ENCODE measurements around the gene NEUROG2. TPM values are rescaled to one million over a fixed set of nuclear protein-coding genes. Genes with fewer than 3 reads are reported as not detected.
A peak's percentile ranks its signal among the peaks of the same experiment; 100 is the strongest.

NEUROG2 gene
- total RNA-seq, 1 donor from 2014 or later: not detected

DNA sequence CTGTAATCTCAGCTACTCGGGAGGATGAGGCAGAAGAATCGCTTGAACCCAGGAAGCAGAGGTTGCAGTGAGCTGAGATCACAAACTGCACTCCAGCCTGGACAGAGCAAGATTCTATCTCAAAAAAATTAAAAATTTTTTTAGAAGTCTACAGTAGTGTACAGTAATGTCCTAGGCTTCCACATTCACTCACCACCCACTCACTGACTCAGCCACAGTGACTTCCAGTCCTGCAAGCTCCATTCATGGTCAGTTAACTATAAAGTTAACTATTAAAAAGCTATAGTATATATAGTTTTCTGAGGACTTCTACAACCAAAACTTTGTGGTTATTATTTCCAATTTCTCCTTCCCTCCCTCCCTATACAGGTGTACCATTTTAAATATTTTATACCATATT is 34.7 kb upstream of the NEUROG2 start:
- H3K4me1 ChIP-seq (ENCODE audit: control insufficient read depth in 3 of 3, insufficient read depth in 3 of 3, low read length in 3 of 3): no peaks in the 10 kb centered on the region
- peaks cover 0 to 3% (median 0%) of the 10 kb centered on the region in 3 donors for H3K36me3 ChIP-seq (ENCODE audit: control insufficient read depth in 3 of 3, insufficient read depth in 3 of 3, low read length in 3 of 3)
- no peaks in the 10 kb centered on the region for H3K27me3 ChIP-seq (ENCODE audit: control insufficient read depth in 3 of 3, insufficient read depth in 3 of 3, low read length in 3 of 3)
- no peak overlapping the region for H3K9ac ChIP-seq (ENCODE audit: low read depth in 1 of 3, low read length in 3 of 3)
- H3K9me3 ChIP-seq (ENCODE audit: control insufficient read depth in 3 of 3, low read length in 3 of 3): no peaks in the 10 kb centered on the region
- no peak overlapping the region for H3K27ac ChIP-seq (ENCODE audit: low read depth, low read length)
- H3K4me3 ChIP-seq (ENCODE audit: low read length in 3 of 3): no peak overlapping the region

DNA sequence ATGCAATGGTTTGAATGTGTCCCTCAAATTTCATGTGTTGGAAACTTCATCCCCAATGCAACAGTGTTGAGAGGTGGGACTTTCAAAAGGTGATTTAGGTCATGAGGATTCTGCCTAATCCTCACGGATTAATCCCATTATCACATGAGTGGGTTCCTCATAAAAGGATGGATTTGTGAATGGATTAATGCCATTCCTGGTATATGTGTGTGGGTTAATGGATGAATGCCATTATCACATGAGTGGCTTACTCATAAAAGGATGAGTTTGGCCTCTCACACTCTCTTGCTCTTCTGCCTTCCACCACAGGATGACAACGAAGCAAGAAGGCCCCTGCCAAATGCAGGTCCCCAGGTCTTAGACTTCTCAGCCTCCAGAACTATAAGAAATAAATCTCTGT is 30.5 kb upstream of the NEUROG2 start:
- H3K9ac ChIP-seq (ENCODE audit: low read depth in 1 of 3, low read length in 3 of 3): no peak overlapping the region
- H3K4me3 ChIP-seq (ENCODE audit: low read length in 3 of 3): no peak overlapping the region
- H3K9me3 ChIP-seq (ENCODE audit: control insufficient read depth in 3 of 3, low read length in 3 of 3): no peaks in the 10 kb centered on the region
- H3K4me1 ChIP-seq (ENCODE audit: control insufficient read depth in 3 of 3, insufficient read depth in 3 of 3, low read length in 3 of 3): no peaks in the 10 kb centered on the region
- H3K27ac ChIP-seq (ENCODE audit: low read depth, low read length): no peak overlapping the region
- H3K36me3 ChIP-seq (ENCODE audit: control insufficient read depth in 3 of 3, insufficient read depth in 3 of 3, low read length in 3 of 3): peaks cover 0 to 3% (median 0%) of the 10 kb centered on the region in 3 donors
- H3K27me3 ChIP-seq (ENCODE audit: control insufficient read depth in 3 of 3, insufficient read depth in 3 of 3, low read length in 3 of 3): no peaks in the 10 kb centered on the region

DNA sequence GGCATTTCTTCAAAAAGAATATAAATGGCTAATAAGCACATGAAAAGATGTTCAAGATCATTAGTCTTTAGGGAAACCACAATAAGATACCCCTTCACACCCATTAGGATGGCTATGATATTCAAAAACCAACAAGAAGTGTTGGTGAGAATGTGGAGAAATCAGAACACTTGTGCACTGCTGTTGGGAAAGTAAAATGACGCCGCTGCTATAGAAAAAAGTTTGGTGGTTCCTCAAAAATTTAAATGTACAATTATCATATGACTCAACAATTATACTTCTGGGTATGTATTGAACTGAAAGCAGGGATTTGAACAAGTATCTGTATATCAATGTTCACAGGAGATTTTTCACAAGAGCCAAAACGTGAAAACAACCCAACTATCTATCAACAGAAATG is 29.4 kb upstream of the NEUROG2 start:
- Histone ChIP-seq H3K27me3 (ENCODE audit: control insufficient read depth in 3 of 3, insufficient read depth in 3 of 3, low read length in 3 of 3) (no peaks in the 10 kb centered on the region), H3K27ac (ENCODE audit: low read depth, low read length) (no peak overlapping the region), H3K36me3 (ENCODE audit: control insufficient read depth in 3 of 3, insufficient read depth in 3 of 3, low read length in 3 of 3) (peaks cover 0 to 3% (median 0%) of the 10 kb centered on the region in 3 donors), H3K9me3 (ENCODE audit: control insufficient read depth in 3 of 3, low read length in 3 of 3) (no peaks in the 10 kb centered on the region), H3K4me3 (ENCODE audit: low read length in 3 of 3) (no peak overlapping the region), H3K4me1 (ENCODE audit: control insufficient read depth in 3 of 3, insufficient read depth in 3 of 3, low read length in 3 of 3) (no peaks in the 10 kb centered on the region), H3K9ac (ENCODE audit: low read depth in 1 of 3, low read length in 3 of 3) (no peak overlapping the region)

DNA sequence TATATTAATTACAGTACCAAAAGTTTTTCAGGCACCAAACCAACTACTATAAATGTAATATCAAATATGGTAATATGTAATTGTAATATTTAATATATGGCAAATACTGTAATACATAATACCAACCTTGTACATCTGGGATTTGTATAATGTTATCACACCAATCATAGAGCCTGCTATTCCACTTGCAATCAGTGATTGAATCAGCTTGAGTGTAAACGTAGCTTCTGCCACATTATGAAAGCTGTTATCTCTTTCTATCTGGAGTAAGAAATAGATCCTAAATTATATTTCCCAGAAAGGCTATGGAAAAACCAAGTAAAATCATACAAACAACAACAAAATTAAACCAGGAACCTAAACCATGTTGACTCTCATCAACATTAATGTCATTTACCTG is 24.7 kb upstream of the NEUROG2 start:
- Histone ChIP-seq H3K4me1 (ENCODE audit: control insufficient read depth in 3 of 3, insufficient read depth in 3 of 3, low read length in 3 of 3) (no peaks in the 10 kb centered on the region), H3K9ac (ENCODE audit: low read depth in 1 of 3, low read length in 3 of 3) (no peak overlapping the region), H3K9me3 (ENCODE audit: control insufficient read depth in 3 of 3, low read length in 3 of 3) (no peaks in the 10 kb centered on the region), H3K36me3 (ENCODE audit: control insufficient read depth in 3 of 3, insufficient read depth in 3 of 3, low read length in 3 of 3) (no peaks in the 10 kb centered on the region), H3K27me3 (ENCODE audit: control insufficient read depth in 3 of 3, insufficient read depth in 3 of 3, low read length in 3 of 3) (no peaks in the 10 kb centered on the region), H3K4me3 (ENCODE audit: low read length in 3 of 3) (no peak overlapping the region), H3K27ac (ENCODE audit: low read depth, low read length) (no peak overlapping the region)

DNA sequence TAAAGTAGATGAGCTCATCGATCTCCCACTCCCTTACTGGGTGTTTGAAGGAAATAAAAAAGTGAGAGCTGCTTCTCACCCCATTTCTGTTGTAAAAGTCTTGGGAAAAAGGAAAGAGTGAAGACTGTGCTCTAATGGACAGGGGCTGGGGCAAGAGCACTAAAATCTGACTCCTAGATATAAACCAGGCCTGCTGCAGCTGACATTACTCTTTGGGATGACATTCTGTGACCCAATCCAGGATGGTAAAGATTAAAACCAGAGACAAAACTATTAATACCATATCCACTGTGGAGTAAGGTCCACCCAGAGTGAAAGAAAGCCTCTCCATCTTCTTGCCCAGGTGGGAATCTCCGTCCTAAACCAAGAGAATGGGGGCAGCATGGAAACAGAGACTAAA is 20.1 kb upstream of the NEUROG2 start:
- no peaks in the 10 kb centered on the region for H3K9me3 ChIP-seq (ENCODE audit: control insufficient read depth in 3 of 3, low read length in 3 of 3)
- no peak overlapping the region for H3K4me3 ChIP-seq (ENCODE audit: low read length in 3 of 3)
- peaks cover 0 to 3% (median 0%) of the 10 kb centered on the region in 3 donors for H3K27me3 ChIP-seq (ENCODE audit: control insufficient read depth in 3 of 3, insufficient read depth in 3 of 3, low read length in 3 of 3)
- H3K9ac ChIP-seq (ENCODE audit: low read depth in 1 of 3, low read length in 3 of 3): no peak overlapping the region
- no peaks in the 10 kb centered on the region for H3K36me3 ChIP-seq (ENCODE audit: control insufficient read depth in 3 of 3, insufficient read depth in 3 of 3, low read length in 3 of 3)
- H3K27ac ChIP-seq (ENCODE audit: low read depth, low read length): no peak overlapping the region
- no peaks in the 10 kb centered on the region for H3K4me1 ChIP-seq (ENCODE audit: control insufficient read depth in 3 of 3, insufficient read depth in 3 of 3, low read length in 3 of 3)

DNA sequence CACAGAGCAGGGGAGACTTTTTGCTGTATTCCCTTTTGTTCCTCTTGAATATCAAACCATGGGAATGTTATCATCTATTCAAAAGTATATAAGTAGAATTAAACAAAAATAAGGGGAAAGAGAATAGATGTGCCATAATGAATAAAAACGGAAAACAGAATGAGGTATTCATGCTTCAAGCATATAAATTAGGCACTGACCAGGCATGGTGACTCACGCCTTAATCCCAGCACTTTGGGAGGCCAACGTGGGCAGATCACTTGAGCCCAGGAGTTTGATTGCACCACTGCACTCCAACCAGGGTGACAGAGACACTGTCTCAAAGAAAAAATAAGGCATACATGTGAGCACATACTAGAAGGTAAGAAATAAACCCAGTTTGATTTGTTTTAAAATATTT is 16.3 kb upstream of the NEUROG2 start:
- Histone ChIP-seq H3K27me3 (ENCODE audit: control insufficient read depth in 3 of 3, insufficient read depth in 3 of 3, low read length in 3 of 3) (peaks cover 0 to 6% (median 3%) of the 10 kb centered on the region in 3 donors), H3K9ac (ENCODE audit: low read depth in 1 of 3, low read length in 3 of 3) (no peak overlapping the region), H3K4me1 (ENCODE audit: control insufficient read depth in 3 of 3, insufficient read depth in 3 of 3, low read length in 3 of 3) (no peaks in the 10 kb centered on the region), H3K27ac (ENCODE audit: low read depth, low read length) (no peak overlapping the region), H3K9me3 (ENCODE audit: control insufficient read depth in 3 of 3, low read length in 3 of 3) (no peaks in the 10 kb centered on the region), H3K36me3 (ENCODE audit: control insufficient read depth in 3 of 3, insufficient read depth in 3 of 3, low read length in 3 of 3) (no peaks in the 10 kb centered on the region), H3K4me3 (ENCODE audit: low read length in 3 of 3) (no peak overlapping the region)

DNA sequence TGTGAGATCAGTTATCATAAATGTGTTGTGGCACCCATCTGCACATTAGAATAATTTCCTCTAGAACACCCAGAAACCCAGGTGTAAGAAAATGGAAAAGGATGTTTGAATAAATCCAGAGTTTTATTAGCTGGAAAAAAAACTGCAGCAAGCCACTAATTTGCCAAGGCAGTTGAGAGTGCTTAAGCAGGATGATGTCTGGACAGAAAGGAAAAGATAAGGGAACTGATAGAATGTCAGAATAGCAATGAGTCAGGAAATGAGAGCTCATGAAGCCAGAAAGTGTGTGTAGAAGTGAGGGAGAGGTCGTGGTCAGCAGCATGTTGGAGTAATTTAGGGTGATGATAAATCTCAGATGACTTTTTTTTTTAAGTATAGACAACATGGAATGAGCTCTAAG is 15.2 kb upstream of the NEUROG2 start:
- Histone ChIP-seq H3K27ac (ENCODE audit: low read depth, low read length) (no peak overlapping the region), H3K36me3 (ENCODE audit: control insufficient read depth in 3 of 3, insufficient read depth in 3 of 3, low read length in 3 of 3) (no peaks in the 10 kb centered on the region), H3K4me3 (ENCODE audit: low read length in 3 of 3) (no peak overlapping the region), H3K27me3 (ENCODE audit: control insufficient read depth in 3 of 3, insufficient read depth in 3 of 3, low read length in 3 of 3) (peaks cover 0 to 6% (median 5%) of the 10 kb centered on the region in 3 donors), H3K4me1 (ENCODE audit: control insufficient read depth in 3 of 3, insufficient read depth in 3 of 3, low read length in 3 of 3) (no peaks in the 10 kb centered on the region), H3K9me3 (ENCODE audit: control insufficient read depth in 3 of 3, low read length in 3 of 3) (no peaks in the 10 kb centered on the region), H3K9ac (ENCODE audit: low read depth in 1 of 3, low read length in 3 of 3) (no peak overlapping the region)

DNA sequence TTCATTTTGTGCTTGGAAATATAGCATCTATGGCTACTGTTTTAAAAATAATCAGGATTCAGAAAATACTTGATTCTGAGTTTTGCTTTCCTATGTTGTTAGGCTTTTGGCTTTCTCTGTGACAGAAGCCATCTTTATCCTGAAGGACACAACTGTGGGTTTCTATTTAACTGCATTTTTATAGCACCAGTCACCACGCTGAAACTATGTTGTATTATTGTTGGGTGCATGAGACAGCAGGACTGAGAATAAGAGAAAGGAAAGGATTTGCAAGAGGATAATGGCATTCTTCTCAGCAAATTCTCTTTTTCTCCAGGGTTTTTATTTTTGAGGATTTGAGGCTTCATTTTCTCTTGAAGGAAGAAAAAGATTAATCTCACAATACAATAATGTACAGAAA is 10.1 kb upstream of the NEUROG2 start:
- peaks cover 30 to 44% (median 39%) of the 10 kb centered on the region in 3 donors for H3K27me3 ChIP-seq (ENCODE audit: control insufficient read depth in 3 of 3, insufficient read depth in 3 of 3, low read length in 3 of 3)
- H3K4me1 ChIP-seq (ENCODE audit: control insufficient read depth in 3 of 3, insufficient read depth in 3 of 3, low read length in 3 of 3): peaks cover 0 to 12% (median 4%) of the 10 kb centered on the region in 3 donors
- no peak overlapping the region for H3K4me3 ChIP-seq (ENCODE audit: low read length in 3 of 3)
- no peaks in the 10 kb centered on the region for H3K36me3 ChIP-seq (ENCODE audit: control insufficient read depth in 3 of 3, insufficient read depth in 3 of 3, low read length in 3 of 3)
- no peak overlapping the region for H3K9ac ChIP-seq (ENCODE audit: low read depth in 1 of 3, low read length in 3 of 3)
- peaks cover 0 to 2% (median 0%) of the 10 kb centered on the region in 3 donors for H3K9me3 ChIP-seq (ENCODE audit: control insufficient read depth in 3 of 3, low read length in 3 of 3)
- H3K27ac ChIP-seq (ENCODE audit: low read depth, low read length): no peak overlapping the region

DNA sequence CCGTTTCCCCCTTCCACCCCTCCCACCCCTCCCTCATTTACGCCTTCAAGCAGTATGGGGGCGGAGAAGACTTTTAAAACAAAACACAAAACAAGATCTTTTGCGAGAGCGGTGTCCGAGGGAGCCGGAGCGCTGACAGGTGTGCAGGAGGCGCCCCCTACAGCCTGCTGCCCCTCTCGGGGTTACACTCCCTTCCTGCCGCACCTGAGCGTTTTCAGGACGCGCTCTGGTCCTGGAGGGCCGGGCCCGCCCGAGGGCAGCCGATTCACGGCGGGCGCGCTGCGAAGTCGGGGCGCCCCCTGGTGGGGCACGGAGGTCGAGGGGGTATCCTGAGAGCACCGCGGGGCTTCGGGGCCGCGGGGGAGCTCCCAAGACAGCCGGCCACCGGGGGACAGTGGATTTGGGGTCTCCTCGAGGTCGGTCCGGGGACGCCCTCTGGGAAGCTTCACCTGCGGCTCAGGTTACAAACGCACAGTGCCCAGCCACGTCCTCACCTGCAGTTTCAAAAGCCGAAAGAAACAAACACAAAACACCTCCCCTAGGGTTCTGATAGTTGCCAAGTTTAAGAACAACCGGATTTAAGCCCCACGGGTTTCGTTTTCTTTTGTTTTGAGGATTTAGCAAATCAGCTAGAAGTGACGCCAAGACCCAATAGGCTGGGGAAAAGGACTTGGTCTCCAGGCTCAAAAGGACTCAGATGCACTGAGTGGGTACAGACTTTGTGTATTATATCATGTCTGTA is 8.0 kb upstream of the NEUROG2 start:
- H3K4me1 ChIP-seq (ENCODE audit: control insufficient read depth in 3 of 3, insufficient read depth in 3 of 3, low read length in 3 of 3): peaks cover 4 to 15% (median 9%) of the 10 kb centered on the region in 3 donors
- no peaks in the 10 kb centered on the region for H3K36me3 ChIP-seq (ENCODE audit: control insufficient read depth in 3 of 3, insufficient read depth in 3 of 3, low read length in 3 of 3)
- H3K27me3 ChIP-seq (ENCODE audit: control insufficient read depth in 3 of 3, insufficient read depth in 3 of 3, low read length in 3 of 3): peaks cover 47 to 58% (median 55%) of the 10 kb centered on the region in 3 donors
- H3K4me3 ChIP-seq (ENCODE audit: low read length in 3 of 3): peak overlapping the region; percentile 18 to 56 (median 54)
- H3K9me3 ChIP-seq (ENCODE audit: control insufficient read depth in 3 of 3, low read length in 3 of 3): peaks cover 0 to 2% (median 0%) of the 10 kb centered on the region in 3 donors
- H3K27ac ChIP-seq (ENCODE audit: low read depth, low read length): no peak overlapping the region
- H3K9ac ChIP-seq (ENCODE audit: low read depth in 1 of 3, low read length in 3 of 3): no peak overlapping the region

DNA sequence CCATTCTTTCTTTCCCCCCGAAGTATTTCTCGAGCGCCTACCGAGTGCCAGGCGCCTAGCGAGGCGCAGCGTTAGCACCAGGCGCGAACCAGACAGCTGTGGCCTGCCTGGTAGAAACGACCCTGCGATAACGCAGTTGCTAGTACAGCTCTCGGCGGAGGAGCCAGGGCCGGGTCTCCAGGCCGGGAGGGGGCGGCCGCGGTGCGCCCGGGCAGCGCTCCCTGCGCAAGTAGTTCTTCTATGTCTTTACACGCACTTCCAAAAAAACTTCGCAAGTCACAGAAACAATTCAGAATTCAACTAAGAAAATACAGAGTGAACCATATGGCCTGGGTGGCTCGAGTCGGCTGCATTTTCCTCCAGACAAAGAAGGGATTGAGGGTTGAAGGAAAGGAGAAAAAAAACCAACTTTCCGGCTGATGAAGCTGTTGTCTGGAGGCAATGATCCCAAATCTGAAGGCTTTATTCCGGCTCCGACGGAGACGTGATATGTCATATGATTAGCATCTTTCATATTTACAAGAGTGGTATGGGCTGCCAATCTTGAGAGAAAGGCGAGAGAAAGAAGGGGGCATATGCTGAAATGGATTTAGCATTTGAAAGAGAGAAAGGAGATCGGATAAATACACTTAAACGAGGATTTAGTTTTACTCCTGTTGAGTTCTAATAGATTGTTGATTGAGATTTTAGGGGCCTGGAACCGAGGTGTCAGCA is 7.2 kb upstream of the NEUROG2 start:
- peaks cover 52 to 66% (median 63%) of the 10 kb centered on the region in 3 donors for H3K27me3 ChIP-seq (ENCODE audit: control insufficient read depth in 3 of 3, insufficient read depth in 3 of 3, low read length in 3 of 3)

More for the DNA sequence above, 7.2 kb upstream of the NEUROG2 start:
- Histone ChIP-seq H3K36me3 (ENCODE audit: control insufficient read depth in 3 of 3, insufficient read depth in 3 of 3, low read length in 3 of 3) (no peaks in the 10 kb centered on the region), H3K27ac (ENCODE audit: low read depth, low read length) (no peak overlapping the region), H3K9me3 (ENCODE audit: control insufficient read depth in 3 of 3, low read length in 3 of 3) (peaks cover 0 to 2% (median 0%) of the 10 kb centered on the region in 3 donors), H3K9ac (ENCODE audit: low read depth in 1 of 3, low read length in 3 of 3) (no peak overlapping the region), H3K4me1 (ENCODE audit: control insufficient read depth in 3 of 3, insufficient read depth in 3 of 3, low read length in 3 of 3) (peaks cover 4 to 15% (median 9%) of the 10 kb centered on the region in 3 donors), H3K4me3 (ENCODE audit: low read length in 3 of 3) (peak overlapping the region; percentile 18 to 56 (median 54))

Data from skeletal muscle tissue (tissue), 4 donors.